Dendritic cell treated with granulocyte-macrophage colony-stimulating factor and Interleukin-4, amounts not matched to agents 40 ng/mL and 50 ng/mL, for 4 days (primary cell): ENCODE data around the gene GDF3.
"Not testable (repeated sequence)": the region's sequence is repeated elsewhere in the genome, so short reads cannot be mapped to it uniquely, and the experiment has no call there.

Experiments used
- H3K27ac Mint-ChIP-seq: one replicate; pipeline ENCODE4 v1.8.0; 2022; ENCODE audit warnings: mild to moderate bottlenecking, mixed read lengths
- H3K27me3 Mint-ChIP-seq: one replicate; pipeline ENCODE4 v1.8.0; 2022; ENCODE audit warnings: mild to moderate bottlenecking, mixed read lengths
- H3K36me3 Mint-ChIP-seq: one replicate; pipeline ENCODE4 v1.8.0; 2022; ENCODE audit warnings: low read depth, mixed read lengths
- H3K4me1 Mint-ChIP-seq: one replicate; pipeline ENCODE4 v1.8.0; 2022; ENCODE audit warnings: low read depth, mixed read lengths
- H3K4me3 Mint-ChIP-seq: one replicate; pipeline ENCODE4 v1.8.0; 2022; ENCODE audit warnings: mild to moderate bottlenecking, moderate library complexity, mixed read lengths
- H3K9me3 Mint-ChIP-seq: one replicate; pipeline ENCODE4 v1.8.0; 2022; ENCODE audit warnings: mixed read lengths
- intact Hi-C: fragments of 100-400 bp; cut with micrococcal nuclease; formaldehyde crosslinking; loops from one replicate; pipeline ENCODE4 v1.15.0; 2022

GDF3 gene

GRCh38 chr12:7645395-7646177 is 50.0 kb downstream of the GDF3 start:
- peaks cover 19% of the 10 kb centered on the region for H3K4me1 Mint-ChIP-seq
- H3K9me3 Mint-ChIP-seq, result no peaks in the 10 kb centered on the region
- H3K36me3 Mint-ChIP-seq, result no peaks in the 10 kb centered on the region
- intact Hi-C loops, result no loop called here
- H3K27ac Mint-ChIP-seq, result peak overlapping the region; percentile 66
- H3K4me3 Mint-ChIP-seq, result peak overlapping the region; percentile 7
- no peaks in the 10 kb centered on the region for H3K27me3 Mint-ChIP-seq

- peaks cover 36% of the 10 kb centered on the region for H3K4me1 Mint-ChIP-seq
- no peak overlapping the region for H3K27ac Mint-ChIP-seq
- H3K9me3 Mint-ChIP-seq, result no peaks in the 10 kb centered on the region
- H3K36me3 Mint-ChIP-seq, result no peaks in the 10 kb centered on the region
- H3K4me3 Mint-ChIP-seq, result no peak overlapping the region
- H3K27me3 Mint-ChIP-seq, result peaks cover 8% of the 10 kb centered on the region
- intact Hi-C loops, result no loop called here
Observed at GRCh38 chr12:7642876-7643309, 52.7 kb downstream of the GDF3 start.

- Mint-ChIP-seq H3K4me3 (no peak overlapping the region), H3K9me3 (no peaks in the 10 kb centered on the region), H3K27me3 (peaks cover 8% of the 10 kb centered on the region), H3K36me3 (no peaks in the 10 kb centered on the region), H3K27ac (no peak overlapping the region), H3K4me1 (peaks cover 36% of the 10 kb centered on the region)
- intact Hi-C loops, result no loop called here
Observed at GRCh38 chr12:7642287-7642686, 53.3 kb downstream of the GDF3 start.

- intact Hi-C loops, result not testable (repeated sequence)
- Mint-ChIP-seq H3K4me3 (peak overlapping the region; percentile 63), H3K4me1 (peaks cover 26% of the 10 kb centered on the region)
Observed at GRCh38 chr12:7640123-7640995, 55.2 kb downstream of the GDF3 start.

More at GRCh38 chr12:7640123-7640995, 55.2 kb downstream of the GDF3 start:
- H3K27ac Mint-ChIP-seq, H3K36me3 Mint-ChIP-seq, H3K9me3 Mint-ChIP-seq, H3K27me3 Mint-ChIP-seq: not testable (repeated sequence)
